HL-60 (cell line): ENCODE results near the gene RHBG.

Experiments
- CTCF ChIP-seq: IDR thresholded peaks from one replicate; pipeline ENCODE4 v1.5.1; 2011; ENCODE audit warnings: low read length, control low read depth, inconsistent platforms; ENCODE audit not compliant: insufficient read depth
- POLR2AphosphoS5 ChIP-seq: IDR thresholded peaks from 2 replicates; pipeline ENCODE4 v1.6.1; 2012; ENCODE audit warnings: low read depth

- TF ChIP-seq CTCF (no peak), POLR2AphosphoS5 (no peak)
Measured at GRCh38 chr1:156384658-156385057, 15.6 kb downstream of the RHBG start.
